A549 (cell line): Measurements from ENCODE around the gene BCORL1. TPM values are rescaled to one million over a fixed set of nuclear protein-coding genes. Genes with fewer than 3 reads are reported as not detected.

Experiments
- ATAC-seq, 2 experiments: fragments of 200-7000 bp in 1 of 2; fragments of >200 bp in 1 of 2; cut with Nextera tagmentation in 1 of 2; cut with Tn5 transposase in 1 of 2; 3 replicates each; pipeline versions ENCODE4 v1.8.0 to v1.9.1; 2018 to 2020; ENCODE audit warnings: mild to moderate bottlenecking in 1 of 2, moderate library complexity in 1 of 2
- CTCF ChIA-PET: fragments of 300-600 bp; sonication (Branson Sonifier 250); formaldehyde crosslinking; extraction: SDS; loops from one replicate; lab custom pipeline; 2021; ENCODE audit warnings: antibody characterized with exemption, inconsistent platforms; lab: Yijun Ruan, JAX
- POLR2A ChIA-PET: fragments of 350-600 bp; formaldehyde crosslinking; extraction: SDS; loops from one replicate; lab custom pipeline; 2021; ENCODE audit warnings: antibody characterized with exemption, inconsistent platforms; lab: Yijun Ruan, JAX
- DNase-seq, 2 experiments: peaks; one replicate each; pipeline versions ENCODE4 v3.0.0 to v3.0.0-alpha.2; 2011 to 2016; ENCODE audit warnings: low read depth in 1 of 2, low spot score in 1 of 2
- FAIRE-seq: peaks from 2 replicates; lab custom pipeline; 2011; peaks lifted over from hg19 to GRCh38; lab: Jason Lieb, UNC
- H3K27ac ChIP-seq, 2 experiments: fragments of >200 bp; sonication (Bioruptor Twin); formaldehyde crosslinking; 3 replicates each; pipeline ENCODE4 v1.5.1; 2016 to 2017
- H3K4me1 ChIP-seq: fragments of >200 bp; sonication (Bioruptor Twin); formaldehyde crosslinking; 3 replicates; pipeline ENCODE4 v1.6.1; 2016
- H3K4me2 ChIP-seq: fragments of >200 bp; sonication (Bioruptor Twin); formaldehyde crosslinking; 3 replicates; pipeline ENCODE4 v1.6.1; 2016
- H3K4me3 ChIP-seq: fragments of >200 bp; sonication (Bioruptor Twin); formaldehyde crosslinking; 3 replicates; pipeline ENCODE4 v1.5.1; 2016
- H3K9me3 ChIP-seq: fragments of >200 bp; sonication (Bioruptor Twin); formaldehyde crosslinking; 3 replicates; pipeline ENCODE4 v1.6.1; 2016
- ATOH8 ChIP-seq: fragments of 250-450 bp; sonication (Bioruptor Pico); IDR thresholded peaks from 2 replicates; pipeline ENCODE4 v1.5.0; 2020; ENCODE audit warnings: low read depth, mild to moderate bottlenecking, moderate library complexity
- BHLHE40 ChIP-seq: IDR thresholded peaks from 2 replicates; pipeline ENCODE4 v1.6.1; 2012; ENCODE audit warnings: low read depth, low read length, inconsistent platforms
- E2F6 ChIP-seq: IDR thresholded peaks from 2 replicates; pipeline ENCODE4 v1.6.1; 2012; ENCODE audit warnings: low read depth, borderline replicate concordance
- FOSB ChIP-seq: fragments of 250-450 bp; sonication (Bioruptor Pico); IDR thresholded peaks from 2 replicates; pipeline ENCODE4 v1.5.0; 2020; ENCODE audit warnings: mild to moderate bottlenecking, moderate library complexity
- GATA3 ChIP-seq: IDR thresholded peaks from 2 replicates; pipeline ENCODE4 v1.6.1; 2012; ENCODE audit warnings: borderline replicate concordance
- HDAC2 ChIP-seq: fragments of 200-600 bp; sonication (generic); IDR thresholded peaks from 2 replicates; pipeline ENCODE4 v1.6.1; 2016
- HES2 ChIP-seq: fragments of >200 bp; sonication (Bioruptor Twin); formaldehyde crosslinking; IDR thresholded peaks from 2 replicates; pipeline ENCODE4 v1.6.1; 2016
- JUN ChIP-seq, 2 experiments: fragments of >200 bp; sonication (Bioruptor Twin); formaldehyde crosslinking; IDR thresholded peaks; 2 replicates in 1 of 2; 3 replicates in 1 of 2; pipeline ENCODE4 v1.6.1; 2016 to 2017
- KDM5A ChIP-seq: fragments of 200-600 bp; sonication (generic); IDR thresholded peaks from 2 replicates; pipeline ENCODE4 v1.6.1; 2016; ENCODE audit warnings: antibody characterized with exemption, mild to moderate bottlenecking
- MAFK ChIP-seq: fragments of 450-650 bp; IDR thresholded peaks from 2 replicates; pipeline ENCODE4 v1.6.1; 2014; ENCODE audit not compliant: partially characterized antibody
- NR3C1 ChIP-seq: fragments of >200 bp; sonication (Bioruptor Twin); formaldehyde crosslinking; IDR thresholded peaks from 3 replicates; pipeline ENCODE4 v1.6.1; 2017
- PHF8 ChIP-seq: fragments of 200-600 bp; sonication (generic); IDR thresholded peaks from 2 replicates; pipeline ENCODE4 v1.6.1; 2016; ENCODE audit warnings: low read depth, mild to moderate bottlenecking, antibody characterized with exemption, moderate library complexity, borderline replicate concordance
- POLR2A ChIP-seq: IDR thresholded peaks from 2 replicates; pipeline ENCODE4 v1.6.1; 2012; ENCODE audit warnings: mild to moderate bottlenecking, low read length
- RAD21 ChIP-seq, 2 experiments: fragments of >200 bp in 1 of 2; sonication (Bioruptor Twin) in 1 of 2; formaldehyde crosslinking in 1 of 2; IDR thresholded peaks in 1 of 2; conservative IDR thresholded peaks in 1 of 2; 2 replicates in 1 of 2; 3 replicates in 1 of 2; pipeline ENCODE4 v1.6.1; 2012 to 2018; ENCODE audit warnings: inconsistent platforms in 1 of 2
- RNF2 ChIP-seq: fragments of 200-600 bp; sonication (generic); IDR thresholded peaks from 2 replicates; pipeline ENCODE4 v1.6.1; 2016; ENCODE audit warnings: low read depth, mild to moderate bottlenecking, antibody characterized with exemption, moderate library complexity, borderline replicate concordance
- SMC3 ChIP-seq: fragments of >200 bp; sonication (Bioruptor Twin); formaldehyde crosslinking; IDR thresholded peaks from 3 replicates; pipeline ENCODE4 v1.6.1; 2018; ENCODE audit warnings: inconsistent platforms
- SREBF2 ChIP-seq: fragments of 450-650 bp; IDR thresholded peaks from 2 replicates; pipeline ENCODE4 v1.6.1; 2014; ENCODE audit warnings: mild to moderate bottlenecking, moderate library complexity
- USF2 ChIP-seq: fragments of 450-650 bp; IDR thresholded peaks from 2 replicates; pipeline ENCODE4 v1.6.1; 2014; ENCODE audit warnings: antibody characterized with exemption
- WGBS: methylation state at CpG from one replicate; pipeline ENCODE4 v1.1.6; 2017; ENCODE audit errors: missing lambda C conversion rate; 5-methylcytosine and 5-hydroxymethylcytosine counted together
- polyA plus RNA-seq, 4 experiments: library from polyadenylated mRNA; depleted of rRNA in 3 of 4; stranded (reverse); fragments of >200 nt; fragmentation: RNase III in 1 of 4; extraction: RNeasy Plus Mini Kit Qiagen cat#74134 plus additional on column Dnase treatment in 1 of 4; gene quantifications; 2 replicates in 3 of 4; 3 replicates in 1 of 4; pipeline ENCODE4 v1.2.3, GENCODE V29; 2011 to 2017
- TF ChIP-seq, protein P1 (sequence below): fragments of >200 bp; sonication (Bioruptor Twin); formaldehyde crosslinking; IDR thresholded peaks from 3 replicates; pipeline ENCODE4 v1.6.1; 2016
- TF ChIP-seq, protein P2 (sequence below): IDR thresholded peaks from 2 replicates; pipeline ENCODE4 v1.6.1; 2012
- TF ChIP-seq, protein P3 (sequence below): fragments of 250-450 bp; sonication (Bioruptor Pico); IDR thresholded peaks from 2 replicates; pipeline ENCODE4 v1.5.0; 2021; ENCODE audit warnings: mild to moderate bottlenecking, moderate library complexity, borderline replicate concordance

The BCORL1 gene
- polyA plus RNA-seq, 2 of the 4 experiments (the other 2 are of a cell fraction) = 1.4 to 6.1 TPM

DNA sequence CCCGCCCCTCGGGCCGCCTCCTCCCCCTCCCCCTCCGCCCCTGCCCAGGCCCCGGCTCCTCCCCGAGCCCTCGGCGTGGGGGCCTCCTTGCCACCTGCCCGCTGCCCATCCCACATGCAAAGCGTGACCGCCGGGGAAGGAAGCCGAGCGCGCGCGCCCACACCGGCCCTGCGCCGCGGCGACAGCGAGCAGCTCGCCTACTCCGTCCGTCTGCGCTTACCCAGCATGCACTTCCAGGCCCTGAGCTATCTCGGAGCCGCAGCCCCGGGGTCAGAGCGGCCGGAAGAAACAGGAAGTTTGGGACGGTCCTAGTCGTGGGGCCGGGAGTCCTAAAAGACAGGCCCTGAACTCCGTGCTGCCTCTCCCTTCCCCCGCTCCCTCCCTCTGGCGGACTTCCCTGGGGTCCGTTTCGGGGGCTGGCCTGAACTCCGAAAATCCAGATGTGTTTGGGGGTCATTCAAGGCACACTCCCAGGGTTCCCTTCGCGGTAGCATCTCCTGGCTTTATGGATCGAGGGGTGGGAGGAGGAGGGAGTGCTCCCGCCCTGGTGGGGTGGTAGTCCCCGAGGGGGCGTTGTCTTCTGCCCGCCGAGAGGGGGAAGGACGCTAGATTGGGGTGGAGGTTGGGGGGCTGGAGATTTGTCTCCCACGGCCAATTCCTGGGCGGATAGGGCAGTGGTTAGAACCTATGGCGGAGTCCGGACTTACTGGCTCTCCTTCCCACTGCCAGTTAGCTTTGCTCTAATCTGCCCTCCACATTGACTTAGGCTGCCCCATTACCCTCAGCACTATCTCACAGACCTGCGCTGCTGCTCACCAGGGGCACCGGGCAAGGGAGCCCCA lies 25.0 kb upstream of the BCORL1 start:
- CTCF ChIA-PET = interaction anchor here (0.6 to 3.1 kb wide), 5 partner anchors 32 to 449 kb away, joined by 3 to 10 read pairs (median 4); no protein-coding TSS in a partner anchor
- Histone ChIP-seq H3K9me3 (no peaks in the 10 kb centered on the region), H3K4me2 (peak overlapping the region; percentile 99), H3K4me1 (peaks cover 8% of the 10 kb centered on the region)
- 47% methylated on average over 13 of the region's 56 CpGs for WGBS
- ATAC-seq (peak; percentile 85 to 91), FAIRE-seq (no peak), DNase-seq (peak; percentile 73 to 84)
- POLR2A ChIA-PET = interaction anchor here (0.9 to 2.4 kb wide), 3 partner anchors 26 to 51 kb away, joined by 3 to 8 read pairs (median 5); partner anchors contain the start of gene UTP14A
- TF ChIP-seq KDM5A = no peak
- no peak for TF ChIP-seq BHLHE40
- peak in 1 of 2 experiments; percentile 63; a peak in 1 of 5 replicates for TF ChIP-seq JUN (IDR thresholded peaks at IDR 0.05)
- TF ChIP-seq, protein P1, sequence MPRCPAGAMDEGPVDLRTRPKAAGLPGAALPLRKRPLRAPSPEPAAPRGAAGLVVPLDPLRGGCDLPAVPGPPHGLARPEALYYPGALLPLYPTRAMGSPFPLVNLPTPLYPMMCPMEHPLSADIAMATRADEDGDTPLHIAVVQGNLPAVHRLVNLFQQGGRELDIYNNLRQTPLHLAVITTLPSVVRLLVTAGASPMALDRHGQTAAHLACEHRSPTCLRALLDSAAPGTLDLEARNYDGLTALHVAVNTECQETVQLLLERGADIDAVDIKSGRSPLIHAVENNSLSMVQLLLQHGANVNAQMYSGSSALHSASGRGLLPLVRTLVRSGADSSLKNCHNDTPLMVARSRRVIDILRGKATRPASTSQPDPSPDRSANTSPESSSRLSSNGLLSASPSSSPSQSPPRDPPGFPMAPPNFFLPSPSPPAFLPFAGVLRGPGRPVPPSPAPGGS = peak; percentile 49; the same call in 1 of the 3 replicates
- TF ChIP-seq PHF8 = peak; percentile 32; the same call in 1 of the 2 replicates
- TF ChIP-seq, protein P2, sequence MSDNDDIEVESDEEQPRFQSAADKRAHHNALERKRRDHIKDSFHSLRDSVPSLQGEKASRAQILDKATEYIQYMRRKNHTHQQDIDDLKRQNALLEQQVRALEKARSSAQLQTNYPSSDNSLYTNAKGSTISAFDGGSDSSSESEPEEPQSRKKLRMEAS = peak; percentile 81
- peak; percentile 56 for TF ChIP-seq POLR2A
- peak; percentile 82 for TF ChIP-seq E2F6
- TF ChIP-seq, all 56 proteins: peak for 6
- peak overlapping the region; percentile 61 for H3K4me3 ChIP-seq
- H3K27ac ChIP-seq = peak overlapping the region; percentile 86 to 88

DNA sequence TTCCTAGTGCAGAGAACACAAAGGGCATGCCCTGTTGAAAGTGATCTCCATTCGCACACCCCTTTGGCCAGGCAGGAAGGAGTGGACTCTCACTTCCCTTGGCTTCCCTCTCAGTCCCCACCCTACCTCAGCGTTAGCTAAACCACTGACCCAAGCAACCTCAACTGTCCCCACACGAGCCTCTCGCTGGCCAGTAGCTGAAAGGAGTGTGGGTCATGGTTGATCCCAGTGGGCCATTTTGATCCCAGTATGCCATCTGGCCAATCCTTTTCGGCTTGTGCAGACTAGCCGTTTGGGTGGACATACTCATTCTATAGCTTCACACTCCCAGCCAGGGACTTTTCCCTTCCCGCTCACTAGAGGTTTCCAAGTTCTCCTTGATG lies 24.4 kb upstream of the BCORL1 start:
- H3K9me3 ChIP-seq = no peaks in the 10 kb centered on the region
- ATAC-seq = no peak
- peaks cover 9% of the 10 kb centered on the region for H3K4me1 ChIP-seq
- no peak for DNase-seq
- peak; percentile 46 for FAIRE-seq
- H3K27ac ChIP-seq = peak overlapping the region in 1 of 2 experiments; percentile 88; a peak in 4 of 6 replicates
- CTCF ChIA-PET = interaction anchor here (0.6 to 3.1 kb wide), 4 partner anchors 32 to 450 kb away, joined by 3 to 10 read pairs (median 4); no protein-coding TSS in a partner anchor
- TF ChIP-seq ATOH8 (CRISPR knock-in tag) (no peak), RNF2 (no peak), NR3C1 (no peak), HDAC2 (no peak), SMC3 (no peak), MAFK (no peak), SREBF2 (no peak), GATA3 (no peak), FOSB (CRISPR knock-in tag) (no peak), RAD21 (conservative IDR thresholded peaks at IDR 0.05 in 1 of 2, IDR thresholded peaks at IDR 0.05 in 1 of 2) (no peak), USF2 (no peak), HES2 (no peak), POLR2A (no peak)
- TF ChIP-seq, protein P1 = no peak
- TF ChIP-seq, protein P3, sequence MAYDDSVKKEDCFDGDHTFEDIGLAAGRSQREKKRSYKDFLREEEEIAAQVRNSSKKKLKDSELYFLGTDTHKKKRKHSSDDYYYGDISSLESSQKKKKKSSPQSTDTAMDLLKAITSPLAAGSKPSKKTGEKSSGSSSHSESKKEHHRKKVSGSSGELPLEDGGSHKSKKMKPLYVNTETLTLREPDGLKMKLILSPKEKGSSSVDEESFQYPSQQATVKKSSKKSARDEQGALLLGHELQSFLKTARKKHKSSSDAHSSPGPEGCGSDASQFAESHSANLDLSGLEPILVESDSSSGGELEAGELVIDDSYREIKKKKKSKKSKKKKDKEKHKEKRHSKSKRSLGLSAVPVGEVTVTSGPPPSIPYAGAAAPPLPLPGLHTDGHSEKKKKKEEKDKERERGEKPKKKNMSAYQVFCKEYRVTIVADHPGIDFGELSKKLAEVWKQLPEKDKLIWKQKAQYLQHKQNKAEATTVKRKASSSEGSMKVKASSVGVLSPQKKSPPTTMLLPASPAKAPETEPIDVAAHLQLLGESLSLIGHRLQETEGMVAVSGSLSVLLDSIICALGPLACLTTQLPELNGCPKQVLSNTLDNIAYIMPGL (CRISPR knock-in tag) = no peak
- TF ChIP-seq, protein P2 = no peak
- TF ChIP-seq, all 56 proteins: peak for 0
- POLR2A ChIA-PET = interaction anchor here (1.9 to 2.4 kb wide), 2 partner anchors 27 to 52 kb away, joined by 5 to 8 read pairs; partner anchors contain the start of gene UTP14A
- H3K4me2 ChIP-seq = peak overlapping the region; percentile 99
- 90% methylated on average over 7 of the region's 7 CpGs for WGBS
- H3K4me3 ChIP-seq = no peak overlapping the region; the same call in 2 of the 3 replicates
